ENCODE data around the gene TTLL5. TPM values are rescaled to one million over a fixed set of nuclear protein-coding genes. Genes with fewer than 3 reads are reported as not detected.

The TTLL5 gene
- total and polyA plus RNA-seq, 9 of the 15 experiments (the other 6 are each of a cell fraction or from before 2014, with no cell fraction given), result 4.1 to 18.9 (median 12.6) TPM

DNA sequence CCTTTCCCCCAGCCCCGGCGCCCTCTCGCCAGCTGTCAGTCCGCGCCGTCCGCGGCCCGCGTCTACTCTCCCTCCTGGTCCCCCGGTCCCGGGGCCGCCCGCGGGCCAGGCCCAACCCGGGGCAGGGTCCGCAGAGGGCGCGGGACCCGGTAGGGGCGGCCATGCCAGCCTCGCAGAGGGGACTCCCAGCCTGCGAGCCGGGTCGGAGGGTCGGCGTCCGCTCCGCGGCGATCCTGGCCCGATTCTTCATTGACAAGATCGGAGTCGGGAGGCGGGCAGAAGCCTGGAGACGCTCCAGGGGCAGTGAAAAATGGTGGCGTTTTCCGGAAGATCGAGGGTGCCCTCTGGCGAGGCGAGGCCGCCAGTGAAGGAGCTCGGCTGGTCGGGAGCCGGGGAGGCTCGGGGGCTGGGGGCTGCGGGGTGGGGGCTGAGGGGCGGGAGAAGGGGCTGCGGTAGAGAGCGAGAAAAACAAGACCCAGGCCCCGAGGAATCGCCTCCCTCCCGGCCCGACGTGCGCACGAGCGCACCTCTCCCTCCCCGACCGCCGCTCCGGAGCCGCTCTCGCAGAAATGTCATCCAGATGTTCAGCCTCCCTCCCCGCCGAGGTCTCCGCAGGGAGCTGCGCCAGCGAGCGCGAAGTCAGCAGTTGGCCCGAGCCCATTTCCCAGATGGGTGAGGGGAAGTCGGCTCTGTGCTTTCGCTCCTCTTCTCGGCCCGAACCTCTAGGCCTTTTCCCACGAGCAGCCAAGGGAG, 321.4 kb downstream of the TTLL5 start (continued):
- TF ChIP-seq, protein P1, sequence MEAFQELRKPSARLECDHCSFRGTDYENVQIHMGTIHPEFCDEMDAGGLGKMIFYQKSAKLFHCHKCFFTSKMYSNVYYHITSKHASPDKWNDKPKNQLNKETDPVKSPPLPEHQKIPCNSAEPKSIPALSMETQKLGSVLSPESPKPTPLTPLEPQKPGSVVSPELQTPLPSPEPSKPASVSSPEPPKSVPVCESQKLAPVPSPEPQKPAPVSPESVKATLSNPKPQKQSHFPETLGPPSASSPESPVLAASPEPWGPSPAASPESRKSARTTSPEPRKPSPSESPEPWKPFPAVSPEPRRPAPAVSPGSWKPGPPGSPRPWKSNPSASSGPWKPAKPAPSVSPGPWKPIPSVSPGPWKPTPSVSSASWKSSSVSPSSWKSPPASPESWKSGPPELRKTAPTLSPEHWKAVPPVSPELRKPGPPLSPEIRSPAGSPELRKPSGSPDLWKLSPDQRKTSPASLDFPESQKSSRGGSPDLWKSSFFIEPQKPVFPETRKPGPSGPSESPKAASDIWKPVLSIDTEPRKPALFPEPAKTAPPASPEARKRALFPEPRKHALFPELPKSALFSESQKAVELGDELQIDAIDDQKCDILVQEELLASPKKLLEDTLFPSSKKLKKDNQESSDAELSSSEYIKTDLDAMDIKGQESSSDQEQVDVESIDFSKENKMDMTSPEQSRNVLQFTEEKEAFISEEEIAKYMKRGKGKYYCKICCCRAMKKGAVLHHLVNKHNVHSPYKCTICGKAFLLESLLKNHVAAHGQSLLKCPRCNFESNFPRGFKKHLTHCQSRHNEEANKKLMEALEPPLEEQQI (IDR thresholded peaks at IDR 0.05), result no peak
- TF ChIP-seq TEAD1 (CRISPR knock-in tag; IDR thresholded peaks at IDR 0.05) (no peak), ARHGAP35 (IDR thresholded peaks at IDR 0.05; ENCODE audit: partially characterized antibody) (no peak), NONO (IDR thresholded peaks at IDR 0.05; ENCODE audit: low read depth in 2 of 2, low read length in 1 of 2) (no peak), ZNF584 (CRISPR knock-in tag; IDR thresholded peaks at IDR 0.05; ENCODE audit: low read depth) (no peak), NR1H2 (CRISPR knock-in tag; IDR thresholded peaks at IDR 0.05) (no peak), EP300 (IDR thresholded peaks at IDR 0.05; ENCODE audit: low read length) (no peak), NFE2L1 (tag; IDR thresholded peaks at IDR 0.05; ENCODE audit: borderline replicate concordance, low read depth) (no peak), TRIM28 (IDR thresholded peaks at IDR 0.05) (no peak), EWSR1 (IDR thresholded peaks at IDR 0.05; ENCODE audit: borderline replicate concordance, low read depth, partially characterized antibody) (no peak), ZBTB7A (IDR thresholded peaks at IDR 0.05; ENCODE audit: borderline replicate concordance, control insufficient read depth, low read depth, low read length) (peak; percentile 42; the same call in 1 of the 2 replicates), RBFOX2 (IDR thresholded peaks at IDR 0.05; ENCODE audit: low read depth, low read length) (peak; percentile 54; the same call in 1 of the 2 replicates), GATAD2B (IDR thresholded peaks at IDR 0.05; ENCODE audit: borderline replicate concordance) (no peak), KLF1 (tag; IDR thresholded peaks at IDR 0.05) (no peak), GATAD2A (IDR thresholded peaks at IDR 0.05) (no peak), HIVEP1 (CRISPR knock-in tag; IDR thresholded peaks at IDR 0.05) (no peak), ARID2 (IDR thresholded peaks at IDR 0.05) (no peak; the same call in 1 of the 2 replicates)
- TF ChIP-seq, protein P2, sequence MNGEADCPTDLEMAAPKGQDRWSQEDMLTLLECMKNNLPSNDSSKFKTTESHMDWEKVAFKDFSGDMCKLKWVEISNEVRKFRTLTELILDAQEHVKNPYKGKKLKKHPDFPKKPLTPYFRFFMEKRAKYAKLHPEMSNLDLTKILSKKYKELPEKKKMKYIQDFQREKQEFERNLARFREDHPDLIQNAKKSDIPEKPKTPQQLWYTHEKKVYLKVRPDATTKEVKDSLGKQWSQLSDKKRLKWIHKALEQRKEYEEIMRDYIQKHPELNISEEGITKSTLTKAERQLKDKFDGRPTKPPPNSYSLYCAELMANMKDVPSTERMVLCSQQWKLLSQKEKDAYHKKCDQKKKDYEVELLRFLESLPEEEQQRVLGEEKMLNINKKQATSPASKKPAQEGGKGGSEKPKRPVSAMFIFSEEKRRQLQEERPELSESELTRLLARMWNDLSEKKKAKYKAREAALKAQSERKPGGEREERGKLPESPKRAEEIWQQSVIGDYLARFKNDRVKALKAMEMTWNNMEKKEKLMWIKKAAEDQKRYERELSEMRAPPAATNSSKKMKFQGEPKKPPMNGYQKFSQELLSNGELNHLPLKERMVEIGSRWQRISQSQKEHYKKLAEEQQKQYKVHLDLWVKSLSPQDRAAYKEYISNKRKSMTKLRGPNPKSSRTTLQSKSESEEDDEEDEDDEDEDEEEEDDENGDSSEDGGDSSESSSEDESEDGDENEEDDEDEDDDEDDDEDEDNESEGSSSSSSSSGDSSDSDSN (IDR thresholded peaks at IDR 0.05; ENCODE audit: borderline replicate concordance in 1 of 2, low read depth in 2 of 2, low read length in 2 of 2), result 0 out of 4 replicates have a peak, but pooled peaks of 1 of the 2 experiments have one; percentile 62
